ENCODE results near the gene SLC6A17. TPM values are rescaled to one million over a fixed set of nuclear protein-coding genes. Genes with fewer than 3 reads are reported as not detected.

The SLC6A17 gene
- total RNA-seq, 1 experiment from 2014 or later, result 0.24 TPM

GRCh38 chr1:110150330-110151174 lies at the start of gene SLC6A17 (continued):
- TF ChIP-seq, protein P1, sequence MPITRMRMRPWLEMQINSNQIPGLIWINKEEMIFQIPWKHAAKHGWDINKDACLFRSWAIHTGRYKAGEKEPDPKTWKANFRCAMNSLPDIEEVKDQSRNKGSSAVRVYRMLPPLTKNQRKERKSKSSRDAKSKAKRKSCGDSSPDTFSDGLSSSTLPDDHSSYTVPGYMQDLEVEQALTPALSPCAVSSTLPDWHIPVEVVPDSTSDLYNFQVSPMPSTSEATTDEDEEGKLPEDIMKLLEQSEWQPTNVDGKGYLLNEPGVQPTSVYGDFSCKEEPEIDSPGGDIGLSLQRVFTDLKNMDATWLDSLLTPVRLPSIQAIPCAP (CRISPR knock-in tag; IDR thresholded peaks at IDR 0.05), result no peak
- TF ChIP-seq MAX (CRISPR knock-in tag; IDR thresholded peaks at IDR 0.05) (peak; percentile 47; the same call in 1 of the 2 replicates), TCF7 (CRISPR knock-in tag; IDR thresholded peaks at IDR 0.05; ENCODE audit: low read depth) (no peak), ZNF532 (CRISPR knock-in tag; IDR thresholded peaks at IDR 0.05; ENCODE audit: borderline replicate concordance) (no peak), PRDM15 (CRISPR knock-in tag; IDR thresholded peaks at IDR 0.05) (no peak), NR3C1 (CRISPR knock-in tag; conservative IDR thresholded peaks at IDR 0.05; ENCODE audit: low read depth) (no peak), TEAD4 (CRISPR knock-in tag; IDR thresholded peaks at IDR 0.05) (no peak), ZSCAN18 (CRISPR knock-in tag; IDR thresholded peaks at IDR 0.05) (no peak), CREM (CRISPR knock-in tag; IDR thresholded peaks at IDR 0.05) (no peak), NR2C2 (CRISPR knock-in tag; IDR thresholded peaks at IDR 0.05) (no peak), ZNF416 (CRISPR knock-in tag; IDR thresholded peaks at IDR 0.05) (no peak), HMGA2 (CRISPR knock-in tag; IDR thresholded peaks at IDR 0.05) (no peak), JAZF1 (CRISPR knock-in tag; IDR thresholded peaks at IDR 0.05) (no peak), OVOL2 (CRISPR knock-in tag; IDR thresholded peaks at IDR 0.05; ENCODE audit: borderline replicate concordance) (no peak), SOX15 (CRISPR knock-in tag; IDR thresholded peaks at IDR 0.05) (no peak), SMAD4 (CRISPR knock-in tag; IDR thresholded peaks at IDR 0.05) (no peak), IRF2 (CRISPR knock-in tag; IDR thresholded peaks at IDR 0.05; ENCODE audit: borderline replicate concordance, low read depth) (no peak), RORB (CRISPR knock-in tag; IDR thresholded peaks at IDR 0.05) (no peak), ZNF423 (CRISPR knock-in tag; IDR thresholded peaks at IDR 0.05) (no peak), SMAD3 (CRISPR knock-in tag; IDR thresholded peaks at IDR 0.05; ENCODE audit: borderline replicate concordance) (no peak)
- TF ChIP-seq, protein P2, sequence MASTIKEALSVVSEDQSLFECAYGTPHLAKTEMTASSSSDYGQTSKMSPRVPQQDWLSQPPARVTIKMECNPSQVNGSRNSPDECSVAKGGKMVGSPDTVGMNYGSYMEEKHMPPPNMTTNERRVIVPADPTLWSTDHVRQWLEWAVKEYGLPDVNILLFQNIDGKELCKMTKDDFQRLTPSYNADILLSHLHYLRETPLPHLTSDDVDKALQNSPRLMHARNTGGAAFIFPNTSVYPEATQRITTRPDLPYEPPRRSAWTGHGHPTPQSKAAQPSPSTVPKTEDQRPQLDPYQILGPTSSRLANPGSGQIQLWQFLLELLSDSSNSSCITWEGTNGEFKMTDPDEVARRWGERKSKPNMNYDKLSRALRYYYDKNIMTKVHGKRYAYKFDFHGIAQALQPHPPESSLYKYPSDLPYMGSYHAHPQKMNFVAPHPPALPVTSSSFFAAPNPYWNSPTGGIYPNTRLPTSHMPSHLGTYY (CRISPR knock-in tag; IDR thresholded peaks at IDR 0.05), result no peak
- TF ChIP-seq, protein P3, sequence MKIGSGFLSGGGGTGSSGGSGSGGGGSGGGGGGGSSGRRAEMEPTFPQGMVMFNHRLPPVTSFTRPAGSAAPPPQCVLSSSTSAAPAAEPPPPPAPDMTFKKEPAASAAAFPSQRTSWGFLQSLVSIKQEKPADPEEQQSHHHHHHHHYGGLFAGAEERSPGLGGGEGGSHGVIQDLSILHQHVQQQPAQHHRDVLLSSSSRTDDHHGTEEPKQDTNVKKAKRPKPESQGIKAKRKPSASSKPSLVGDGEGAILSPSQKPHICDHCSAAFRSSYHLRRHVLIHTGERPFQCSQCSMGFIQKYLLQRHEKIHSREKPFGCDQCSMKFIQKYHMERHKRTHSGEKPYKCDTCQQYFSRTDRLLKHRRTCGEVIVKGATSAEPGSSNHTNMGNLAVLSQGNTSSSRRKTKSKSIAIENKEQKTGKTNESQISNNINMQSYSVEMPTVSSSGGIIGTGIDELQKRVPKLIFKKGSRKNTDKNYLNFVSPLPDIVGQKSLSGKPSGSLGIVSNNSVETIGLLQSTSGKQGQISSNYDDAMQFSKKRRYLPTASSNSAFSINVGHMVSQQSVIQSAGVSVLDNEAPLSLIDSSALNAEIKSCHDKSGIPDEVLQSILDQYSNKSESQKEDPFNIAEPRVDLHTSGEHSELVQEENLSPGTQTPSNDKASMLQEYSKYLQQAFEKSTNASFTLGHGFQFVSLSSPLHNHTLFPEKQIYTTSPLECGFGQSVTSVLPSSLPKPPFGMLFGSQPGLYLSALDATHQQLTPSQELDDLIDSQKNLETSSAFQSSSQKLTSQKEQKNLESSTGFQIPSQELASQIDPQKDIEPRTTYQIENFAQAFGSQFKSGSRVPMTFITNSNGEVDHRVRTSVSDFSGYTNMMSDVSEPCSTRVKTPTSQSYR (CRISPR knock-in tag; IDR thresholded peaks at IDR 0.05), result no peak
- TF ChIP-seq, protein P4, sequence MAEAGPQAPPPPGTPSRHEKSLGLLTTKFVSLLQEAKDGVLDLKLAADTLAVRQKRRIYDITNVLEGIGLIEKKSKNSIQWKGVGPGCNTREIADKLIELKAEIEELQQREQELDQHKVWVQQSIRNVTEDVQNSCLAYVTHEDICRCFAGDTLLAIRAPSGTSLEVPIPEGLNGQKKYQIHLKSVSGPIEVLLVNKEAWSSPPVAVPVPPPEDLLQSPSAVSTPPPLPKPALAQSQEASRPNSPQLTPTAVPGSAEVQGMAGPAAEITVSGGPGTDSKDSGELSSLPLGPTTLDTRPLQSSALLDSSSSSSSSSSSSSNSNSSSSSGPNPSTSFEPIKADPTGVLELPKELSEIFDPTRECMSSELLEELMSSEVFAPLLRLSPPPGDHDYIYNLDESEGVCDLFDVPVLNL (CRISPR knock-in tag; IDR thresholded peaks at IDR 0.05; ENCODE audit: borderline replicate concordance, low read depth), result 0 out of 2 replicates have a peak, but pooled peaks have one; percentile 50
